ENCODE data around the gene LRPPRC.

LRPPRC gene

DNA sequence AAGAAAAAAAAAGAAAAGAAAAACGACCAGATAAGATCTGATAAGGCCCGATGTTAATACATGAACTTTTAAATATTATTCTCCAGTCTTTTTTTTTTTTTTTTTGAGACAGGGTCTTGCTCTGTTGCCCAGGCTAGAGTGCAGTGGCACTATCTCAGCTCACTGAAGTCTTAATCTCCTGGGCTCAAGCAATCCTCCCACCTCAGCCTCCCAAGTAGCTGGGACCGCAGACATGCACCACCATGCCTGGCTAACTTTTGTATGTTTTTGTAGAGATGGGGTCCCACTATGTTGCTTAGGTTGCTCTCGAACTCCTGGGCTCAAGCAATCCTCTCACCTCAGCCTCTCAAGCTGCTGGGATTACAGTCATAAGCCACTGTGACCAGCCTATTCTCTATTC is 158.8 kb downstream of the LRPPRC start:
- DNase-seq: no peak
- intact Hi-C loops (cut with DNase I): no loop called here

Measured in posterior cingulate gyrus (tissue), 11 donors.